Posterior vena cava (tissue), 2 donors: ENCODE data around the gene SGO2. TPM values are rescaled to one million over a fixed set of nuclear protein-coding genes. Genes with fewer than 3 reads are reported as not detected.
"Not testable (repeated sequence)": the region's sequence is repeated elsewhere in the genome, so short reads cannot be mapped to it uniquely, and the experiment has no call there.

ENCODE experiments used
- DNase-seq: peaks from one replicate; pipeline ENCODE4 v3.0.0-alpha.2; 2020; ENCODE audit warnings: low spot score
- intact Hi-C, 2 donors: fragments of 100-400 bp; cut with DNase I; formaldehyde crosslinking; loops; one replicate each; pipeline versions ENCODE4 v1.14.1 to v1.14.2; 2022 to 2023
- total RNA-seq, 2 donors: library from RNA; stranded (reverse); fragmentation: NEBNext Ultra II Directional; extraction: Animal tissue kit (Norgen Biotek cat#: 25700); gene quantifications; one replicate each; pipeline ENCODE4 v1.2.1, GENCODE V29; 2021
- donor health status: DM: yes; HTN: yes; CAD: no.
- donor health status: DM: yes; HTN: yes; CAD: no.

The SGO2 gene
- total RNA-seq, 2 donors from 2014 or later = 2.3 to 2.7 TPM

DNA sequence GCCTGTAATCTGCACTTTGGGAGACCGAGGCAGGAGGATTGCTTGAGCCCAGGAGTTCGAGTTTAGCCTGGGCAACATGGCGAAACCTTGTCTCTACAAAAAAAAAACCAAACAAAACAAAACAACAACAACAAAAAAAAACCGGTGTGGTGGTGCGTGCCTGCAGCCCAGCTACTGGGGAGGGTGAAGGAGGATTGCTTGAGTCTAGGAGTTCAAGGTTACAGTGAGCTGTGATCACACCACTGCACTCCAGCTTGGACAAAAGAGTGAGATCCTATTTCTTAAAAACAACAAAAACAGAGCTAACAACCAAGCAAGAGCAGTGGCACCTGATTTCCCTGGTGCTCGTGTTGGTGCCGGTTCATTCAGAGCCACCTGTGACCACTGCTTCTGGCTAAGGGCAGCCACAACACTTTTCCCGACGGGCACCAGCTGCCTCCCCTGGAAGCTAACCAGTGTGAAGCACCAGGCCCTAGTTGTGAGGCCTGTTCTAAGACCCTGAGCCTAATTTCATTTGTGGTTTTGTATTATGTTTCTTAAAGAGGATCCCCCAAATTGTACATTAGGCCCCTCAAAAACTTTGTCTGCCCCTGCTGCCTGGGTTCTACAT lies 61.1 kb downstream of the SGO2 start:
- intact Hi-C loops = no loop called here
- DNase-seq = no peak

DNA sequence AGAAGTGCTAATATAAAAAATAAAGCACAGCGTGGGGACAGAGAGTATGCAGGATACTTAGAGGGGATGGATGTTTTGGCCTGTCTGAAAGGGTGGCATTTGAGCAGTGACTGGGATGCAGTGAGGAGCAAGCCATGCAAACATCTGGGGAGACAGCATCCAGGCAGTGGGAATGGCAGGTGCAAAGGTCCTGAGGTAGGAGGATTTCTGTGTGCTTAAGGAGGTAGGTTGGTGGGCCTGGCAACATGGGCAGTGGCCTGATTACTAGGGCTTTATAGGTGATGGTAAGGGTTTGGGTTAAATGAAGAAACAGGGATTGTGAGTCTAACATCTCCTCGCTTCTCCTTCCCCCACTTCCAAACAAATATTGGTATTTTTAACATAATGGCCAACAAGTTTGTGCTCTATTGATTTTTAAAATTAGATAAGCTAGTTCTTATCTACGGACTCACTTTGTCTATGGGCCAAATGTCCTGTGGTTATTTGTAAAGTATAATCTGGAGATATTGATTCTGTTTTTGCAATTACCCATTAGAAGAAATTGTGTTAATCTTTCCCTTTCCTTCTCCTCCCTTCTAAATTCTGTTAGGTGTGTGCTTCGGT lies 62.2 kb downstream of the SGO2 start:
- intact Hi-C loops = no loop called here
- no peak for DNase-seq

DNA sequence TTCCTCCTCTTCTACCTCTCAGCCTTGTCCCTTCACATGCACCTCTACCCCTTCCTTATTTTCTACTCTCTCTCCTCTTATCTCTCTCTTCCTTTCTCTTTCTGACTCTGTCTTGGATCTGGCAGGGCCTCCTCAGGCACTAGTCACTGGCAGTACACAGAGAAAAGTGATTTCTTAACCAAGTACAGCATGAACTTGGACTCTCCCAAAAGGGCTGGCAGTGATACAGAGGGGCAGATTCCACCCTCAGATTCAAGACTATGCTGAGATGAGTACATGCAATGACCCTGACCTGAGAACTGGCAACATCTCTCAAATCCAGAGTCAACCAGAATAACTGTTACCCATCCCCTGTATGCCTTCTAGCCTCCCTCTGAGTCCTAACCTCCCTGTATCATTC lies 64.1 kb downstream of the SGO2 start:
- peak; percentile 86 for DNase-seq
- intact Hi-C loops = no loop called here

DNA sequence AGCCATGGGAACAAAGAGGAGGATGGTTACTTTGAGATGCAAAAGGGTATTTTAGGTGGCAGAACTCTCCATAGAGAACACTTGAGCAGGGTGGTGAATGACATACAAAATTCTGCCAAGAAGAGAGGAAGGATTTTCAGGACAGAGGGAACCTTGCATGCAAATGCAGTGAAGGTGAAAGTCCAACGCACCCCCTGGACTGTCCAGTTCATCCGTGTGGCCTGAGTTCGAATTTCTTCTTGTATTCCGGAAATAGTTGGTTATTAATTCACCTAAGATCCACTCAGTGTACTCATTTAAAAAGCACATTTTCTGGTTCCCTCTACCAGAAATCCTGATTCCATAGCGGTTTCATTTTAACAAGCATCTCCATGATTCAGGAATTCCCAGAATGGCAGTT lies 65.3 kb downstream of the SGO2 start:
- no peak for DNase-seq
- intact Hi-C loops = no loop called here

DNA sequence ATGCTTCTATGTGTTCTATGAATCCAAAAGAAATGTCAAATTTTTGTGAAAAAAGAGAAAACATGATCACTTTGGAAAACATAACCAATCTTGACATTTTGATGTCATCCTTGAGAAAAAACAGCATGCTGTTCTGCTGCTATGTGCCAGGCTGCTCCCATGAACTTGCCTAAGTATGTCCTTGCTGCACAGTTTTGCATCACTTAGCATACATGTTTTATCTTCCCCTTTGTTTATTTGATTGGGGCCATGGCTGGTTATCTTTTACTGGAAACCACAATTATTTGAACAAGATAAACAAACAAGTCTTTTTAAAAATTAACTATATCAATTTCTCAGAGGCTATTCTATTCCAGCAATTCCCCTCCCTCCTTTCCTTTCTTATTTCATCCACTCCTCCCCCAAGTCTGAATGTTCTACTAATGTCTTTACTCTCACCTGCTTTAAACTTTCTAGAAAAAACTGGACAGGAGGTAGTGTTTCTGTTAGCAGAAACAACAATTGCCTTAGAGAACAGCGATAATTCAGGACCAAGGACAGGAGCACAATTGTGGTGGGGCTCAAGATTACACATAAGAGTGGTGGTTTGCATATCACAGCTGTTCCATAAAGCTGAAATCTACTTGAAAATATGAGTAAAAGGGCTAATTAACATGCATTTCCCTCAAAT lies 66.5 kb downstream of the SGO2 start:
- no peak for DNase-seq
- intact Hi-C loops = no loop called here

DNA sequence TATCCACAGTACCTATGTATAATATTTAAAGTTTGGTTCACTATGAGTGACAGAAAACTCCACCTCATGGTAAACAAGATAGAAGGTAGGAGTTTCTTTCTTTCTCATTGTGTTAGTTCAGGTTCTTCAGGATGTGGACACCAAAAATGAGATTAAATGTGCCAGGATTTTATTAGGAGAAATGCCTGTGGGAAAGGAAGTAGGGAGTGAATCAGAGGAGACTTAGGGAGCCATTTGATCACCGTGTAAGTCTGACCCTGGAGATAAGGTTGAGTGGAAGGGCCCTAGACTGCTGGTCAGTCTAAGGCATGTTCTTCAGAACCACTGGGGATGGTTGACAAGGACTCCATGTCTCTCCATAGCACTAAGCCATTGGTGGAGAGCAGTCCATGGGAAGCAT lies 67.9 kb downstream of the SGO2 start:
- intact Hi-C loops = no loop called here
- no peak for DNase-seq

DNA sequence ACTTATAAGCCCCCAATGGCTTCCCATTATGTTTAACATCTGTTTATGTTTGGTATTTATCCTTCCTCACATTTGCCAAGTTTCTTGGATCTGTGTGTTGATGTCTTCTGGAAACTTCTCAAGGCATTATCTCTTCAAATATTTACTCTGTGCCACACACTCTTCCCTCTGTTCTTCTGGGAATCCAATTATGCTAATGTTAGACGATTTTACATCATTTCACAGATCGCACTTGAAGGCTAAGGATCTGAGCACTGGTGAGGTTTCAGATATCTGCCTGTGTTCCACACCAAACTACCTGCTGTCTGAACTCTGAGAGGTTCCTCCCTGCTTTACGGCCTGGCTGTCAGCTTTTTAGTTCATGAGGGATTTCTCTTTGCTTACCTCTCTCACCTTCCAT lies 69.9 kb downstream of the SGO2 start:
- intact Hi-C loops = no loop called here
- DNase-seq = no peak

DNA sequence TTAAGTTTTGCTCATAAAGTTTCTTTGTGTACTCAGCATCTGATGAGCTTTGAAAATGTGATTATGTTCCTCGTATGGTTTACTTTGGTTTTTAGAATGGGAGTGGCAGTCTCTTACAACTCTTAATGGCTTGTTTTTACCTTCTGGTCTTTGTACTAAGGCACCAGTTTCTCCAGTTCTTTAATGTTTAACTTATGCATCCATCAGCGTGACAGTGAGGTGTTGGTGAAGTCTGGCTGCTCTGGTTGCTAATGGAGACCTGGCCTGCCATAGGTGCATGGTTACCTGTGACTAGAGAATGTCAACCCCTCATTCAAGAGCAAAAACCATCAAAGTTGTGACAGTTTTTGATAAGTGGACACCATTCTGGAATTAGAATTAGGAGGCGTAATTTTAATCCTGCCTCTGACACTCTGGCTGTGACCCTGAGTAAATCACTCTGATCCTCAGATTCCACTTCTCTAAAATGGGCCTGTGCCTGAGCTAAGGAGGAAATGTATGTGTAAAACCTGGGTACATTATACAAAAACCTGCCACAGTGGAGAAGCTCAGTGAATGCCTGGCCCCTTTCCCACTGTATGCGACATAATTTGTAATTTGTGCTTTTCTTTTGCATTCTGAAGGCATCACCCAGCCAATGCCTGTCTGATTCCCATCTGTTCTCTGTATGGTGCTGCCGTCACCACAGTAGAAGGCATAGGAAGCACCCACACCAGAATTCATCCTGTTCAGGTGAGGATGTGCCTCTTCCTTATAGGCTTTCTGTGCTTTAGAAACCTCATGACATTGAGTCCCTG lies 71.0 kb downstream of the SGO2 start:
- intact Hi-C loops = no loop called here
- no peak for DNase-seq

DNA sequence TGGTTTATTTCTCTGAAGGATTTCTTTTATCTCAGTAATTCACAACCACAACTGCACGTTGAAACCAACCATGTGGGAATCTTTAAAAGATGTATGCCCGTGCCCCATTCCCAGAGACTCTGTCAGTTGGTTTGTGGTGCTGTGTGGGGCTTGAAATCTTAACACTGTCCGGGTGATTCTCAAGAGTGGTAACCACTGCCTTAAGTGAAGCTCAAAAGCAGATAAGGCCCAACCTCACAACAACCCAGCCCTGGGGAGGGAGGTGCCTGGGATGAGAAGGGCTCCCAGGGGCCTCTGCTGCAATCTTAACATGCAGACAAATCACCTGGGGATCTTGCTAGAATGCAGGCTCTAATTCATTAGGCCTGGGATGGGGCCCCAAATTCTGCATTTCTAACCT lies 73.2 kb downstream of the SGO2 start:
- intact Hi-C loops = no loop called here

DNA sequence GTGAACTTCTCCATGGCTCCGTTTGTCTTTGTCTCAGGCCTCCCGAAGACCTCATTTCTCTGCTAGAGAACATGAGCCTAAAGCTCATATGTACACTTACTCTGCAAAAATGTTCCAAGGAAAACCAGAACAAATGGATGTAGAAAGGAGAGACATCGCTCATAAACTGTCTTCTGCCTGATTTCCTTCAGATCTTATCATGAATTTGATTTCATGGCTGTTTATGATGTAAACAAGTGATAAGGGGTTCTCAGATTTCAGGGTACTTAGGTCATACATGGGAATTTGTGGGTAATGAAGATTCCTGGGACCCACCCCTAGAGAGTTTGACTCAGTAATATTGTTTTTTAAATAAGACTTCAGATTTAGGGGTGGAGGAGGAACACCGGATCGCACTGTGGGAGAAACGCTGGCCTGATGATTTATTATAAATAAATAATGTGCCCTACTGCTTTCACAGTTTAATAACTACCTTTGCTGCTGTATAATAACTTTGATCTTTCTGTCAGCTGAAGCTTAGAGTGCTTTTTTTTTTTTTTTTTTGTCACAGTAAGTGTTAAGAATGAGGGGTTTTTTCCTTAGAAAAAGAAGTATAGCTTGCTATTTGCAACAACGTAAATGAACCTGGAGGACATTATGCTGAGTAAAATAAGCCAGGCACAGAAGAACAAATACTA lies 74.7 kb downstream of the SGO2 start:
- no peak for DNase-seq
- intact Hi-C loops = no loop called here

More for the DNA sequence above, 73.2 kb downstream of the SGO2 start:
- DNase-seq = no peak

DNA sequence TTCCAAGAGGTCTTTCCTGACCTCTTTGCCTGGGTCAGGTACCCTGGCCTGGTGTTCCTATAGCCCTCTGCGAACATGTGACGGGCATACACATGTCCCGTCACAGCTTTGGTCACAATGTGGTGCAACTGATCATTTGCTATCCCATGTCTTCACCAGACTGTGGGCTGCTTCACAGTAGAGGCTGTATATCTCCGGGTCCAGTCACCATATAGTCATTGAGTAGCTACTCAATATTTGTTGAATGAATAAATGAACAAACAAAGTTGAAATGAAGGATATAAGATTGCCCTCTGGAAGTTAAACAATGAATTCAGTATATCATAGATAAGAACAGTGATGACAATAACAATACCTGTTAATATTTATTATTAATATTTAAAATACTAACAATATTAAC lies 76.6 kb downstream of the SGO2 start:
- intact Hi-C loops = no loop called here
- no peak for DNase-seq

DNA sequence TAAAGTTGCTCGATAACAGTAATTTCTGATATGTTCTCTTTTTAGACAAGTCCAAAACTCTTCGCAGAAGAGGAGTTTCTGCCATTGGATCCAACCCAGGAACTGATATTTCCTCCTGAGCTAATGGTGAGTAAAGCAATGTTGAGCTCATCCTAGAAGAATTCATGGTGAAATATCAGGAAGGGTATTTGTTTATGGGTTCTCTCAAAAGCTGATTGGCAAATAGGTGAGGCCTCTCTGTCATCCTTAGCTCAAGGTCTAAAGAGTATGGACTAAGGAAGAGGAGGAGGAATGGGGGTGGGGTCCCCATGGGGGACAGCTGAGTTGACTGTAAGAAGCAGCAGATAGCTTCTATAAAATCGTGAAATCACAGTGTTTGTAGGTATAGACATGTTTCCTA lies 78.0 kb downstream of the SGO2 start:
- DNase-seq = no peak
- intact Hi-C loops = no loop called here

DNA sequence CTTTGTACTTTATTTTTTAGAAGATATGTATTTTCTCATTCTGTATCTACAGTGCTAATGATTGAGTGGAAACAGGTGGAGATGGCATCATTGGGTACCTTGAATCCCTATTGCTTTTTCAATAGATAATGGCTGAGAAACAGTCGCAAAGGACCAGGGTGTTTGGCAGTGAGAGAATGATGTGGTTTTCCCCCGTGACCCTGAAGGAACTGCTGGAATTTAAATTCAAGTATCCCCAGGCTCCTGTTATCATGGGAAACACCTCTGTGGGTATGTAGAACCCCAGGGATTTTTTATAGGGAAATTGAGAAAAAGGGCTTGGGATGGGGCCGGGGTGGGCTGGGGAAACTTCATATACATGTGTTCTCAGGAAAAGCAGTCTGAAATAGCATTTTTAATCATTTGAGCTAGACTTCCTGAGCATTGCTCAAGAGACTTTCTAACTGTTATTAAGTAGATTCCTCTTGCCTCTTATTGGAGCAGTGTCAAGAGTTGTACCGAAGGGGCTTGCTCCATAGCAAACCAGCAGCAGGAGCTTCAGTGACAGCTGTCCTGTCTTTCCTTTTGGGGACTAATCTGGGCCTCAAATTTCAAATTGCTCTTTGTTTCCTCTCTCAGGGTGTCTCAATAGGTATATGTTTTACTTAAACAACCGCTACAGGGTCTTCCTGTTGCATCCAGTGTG lies 78.7 kb downstream of the SGO2 start:
- no peak for DNase-seq
- intact Hi-C loops = no loop called here

DNA sequence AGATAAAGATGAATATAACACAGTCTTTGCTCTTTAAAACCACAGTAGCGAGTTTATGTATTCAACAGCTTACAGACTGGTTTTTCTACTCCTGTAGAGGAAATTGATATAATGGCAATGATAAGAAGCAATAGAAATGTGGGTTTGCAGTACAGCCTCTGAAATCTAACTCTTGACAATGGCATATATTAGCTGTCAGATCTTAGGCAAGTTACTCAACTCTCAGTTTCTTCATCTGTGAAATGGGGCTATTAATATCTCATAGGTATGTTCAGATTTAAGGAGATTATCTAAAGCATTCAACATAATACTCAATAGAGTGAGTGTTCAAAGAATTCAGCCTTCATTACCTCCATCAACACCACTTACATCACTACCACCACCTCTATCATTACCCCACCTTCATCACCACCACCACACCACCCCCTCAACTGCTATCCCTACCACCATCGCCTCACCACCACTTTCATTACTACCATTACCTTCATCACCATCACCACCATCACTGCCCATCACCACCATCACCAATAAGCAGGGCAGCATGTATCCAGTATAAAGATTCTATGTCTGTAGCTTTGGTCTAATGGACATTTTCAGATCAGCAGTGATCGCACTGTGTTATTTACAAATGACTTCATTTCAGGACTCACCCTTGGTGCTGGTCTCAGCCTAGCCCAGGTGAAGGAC lies 82.5 kb downstream of the SGO2 start:
- intact Hi-C loops = no loop called here
- DNase-seq = no peak

DNA sequence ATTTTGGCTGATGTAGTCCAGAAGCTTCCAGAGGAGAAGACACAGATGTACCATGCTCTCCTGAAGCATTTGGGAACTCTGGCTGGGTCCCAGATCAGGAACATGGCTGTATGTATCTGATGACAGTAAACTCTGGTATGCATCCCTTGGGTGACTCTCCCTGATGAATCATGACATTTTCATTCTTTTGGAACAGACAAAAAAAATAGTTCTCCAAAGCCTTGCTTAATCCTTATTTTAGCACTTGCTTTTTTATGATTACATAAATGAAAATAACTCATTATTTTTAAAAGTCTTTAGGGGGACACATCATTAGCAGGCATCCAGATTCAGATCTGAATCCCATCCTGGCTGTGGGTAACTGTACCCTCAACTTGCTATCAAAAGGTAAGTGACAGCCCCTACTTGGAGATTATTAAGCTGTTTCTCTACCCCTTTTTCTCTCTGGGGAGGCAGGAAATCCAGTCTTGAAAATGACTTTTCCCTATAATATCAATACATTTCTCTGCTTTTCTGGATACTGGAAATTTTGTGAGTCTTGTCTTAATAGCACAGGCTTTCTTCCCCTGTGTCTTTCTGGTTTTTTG lies 83.1 kb downstream of the SGO2 start:
- no peak for DNase-seq

DNA sequence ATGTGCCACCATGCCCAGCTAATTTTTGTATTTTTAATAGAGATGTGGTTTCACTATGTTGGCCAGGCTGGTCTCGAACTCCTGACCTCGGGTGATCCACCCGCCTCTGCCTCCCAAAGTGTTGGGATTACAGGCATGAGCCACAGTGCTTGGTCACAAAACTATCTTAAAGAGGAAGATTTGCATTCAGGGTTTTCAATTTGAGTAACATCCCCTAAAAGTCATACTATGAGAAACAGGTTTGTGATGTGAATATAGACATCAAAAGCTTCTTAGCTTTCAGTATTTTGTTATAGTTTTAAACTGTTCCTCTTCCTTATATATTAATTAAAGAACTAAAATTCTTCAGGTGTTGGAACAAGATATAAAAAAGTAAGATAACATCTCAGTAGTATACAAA lies 84.2 kb downstream of the SGO2 start:
- intact Hi-C loops = not testable (repeated sequence)

More for the DNA sequence above, 83.1 kb downstream of the SGO2 start:
- intact Hi-C loops = no loop called here

DNA sequence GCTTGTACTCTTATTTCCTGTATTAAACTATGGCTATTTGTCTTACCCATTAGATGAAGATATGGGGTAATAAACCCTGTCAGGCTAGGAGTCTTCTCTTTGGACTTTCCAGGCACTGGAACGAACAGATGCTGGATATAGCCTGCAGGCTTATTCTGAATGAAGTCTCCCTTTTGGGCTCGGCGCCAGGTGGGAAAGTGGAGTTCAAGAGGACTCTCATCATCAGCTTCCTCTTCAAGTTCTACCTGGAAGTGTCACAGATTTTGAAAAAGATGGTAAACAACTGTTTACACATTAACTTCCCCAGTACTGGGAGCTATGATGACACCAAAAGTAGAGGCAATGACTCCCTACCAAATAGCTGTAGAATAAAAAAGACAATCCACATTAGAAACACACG lies 87.7 kb downstream of the SGO2 start:
- no peak for DNase-seq

More for the DNA sequence above, 84.2 kb downstream of the SGO2 start:
- not testable (repeated sequence) for DNase-seq

DNA sequence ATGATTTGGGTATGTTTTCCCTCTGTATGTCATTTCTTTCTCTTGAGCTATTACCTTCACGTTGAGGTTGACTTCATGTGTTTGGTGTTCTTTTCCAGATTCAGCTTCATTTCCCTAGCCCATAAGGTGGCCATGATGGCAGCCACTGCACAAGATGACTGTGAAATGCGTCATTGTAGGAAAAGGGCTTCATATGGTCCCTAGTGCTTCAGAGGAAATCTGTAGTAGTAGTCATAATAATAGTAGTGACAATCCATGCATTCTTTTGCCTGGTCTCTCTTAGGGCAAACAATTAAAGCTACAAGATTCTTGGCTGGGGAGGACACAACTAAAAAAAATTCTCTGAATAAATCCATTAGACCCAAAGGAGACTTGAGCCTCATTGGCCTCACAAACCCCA lies 88.2 kb downstream of the SGO2 start:
- intact Hi-C loops = no loop called here
- no peak for DNase-seq

More for the DNA sequence above, 87.7 kb downstream of the SGO2 start:
- intact Hi-C loops = no loop called here
